Stomach (tissue), 9 donors: ENCODE results near the gene MAST2. TPM values are rescaled to one million over a fixed set of nuclear protein-coding genes. Genes with fewer than 3 reads are reported as not detected.

Source experiments
- DNase-seq, 2 donors: peaks; one replicate each; pipeline versions ENCODE4 v3.0.0 to v3.0.0-alpha.2; 2013 to 2019
- H3K27ac ChIP-seq, 5 donors: fragments of 200-600 bp in 4 of 5; sonication (generic) in 4 of 5; one replicate each; pipeline ENCODE4 v1.5.1; 2013 to 2019; ENCODE audit warnings: mild to moderate bottlenecking in 1 of 5, moderate library complexity in 1 of 5
- H3K27me3 ChIP-seq, 3 donors: fragments of 200-600 bp; sonication (generic); one replicate each; pipeline ENCODE4 v1.5.1; 2017 to 2019; ENCODE audit warnings: mixed run types in 1 of 3
- H3K36me3 ChIP-seq, 4 donors: fragments of 200-600 bp; sonication (generic); 1 replicate in 3 of 4; 2 replicates in 1 of 4; pipeline ENCODE4 v1.5.1; 2016 to 2019
- H3K4me1 ChIP-seq, 4 donors: fragments of 200-600 bp; sonication (generic); one replicate each; pipeline ENCODE4 v1.5.1; 2016 to 2019
- H3K4me3 ChIP-seq, 4 donors: fragments of 200-600 bp; sonication (generic) in 3 of 4; one replicate each; pipeline ENCODE4 v1.5.1; 2016 to 2019; ENCODE audit warnings: mild to moderate bottlenecking in 1 of 4
- H3K9me3 ChIP-seq, 4 donors: fragments of 200-600 bp; sonication (generic); one replicate each; pipeline ENCODE4 v1.5.1; 2016 to 2019
- CTCF ChIP-seq, 7 experiments: fragments of 450-650 bp in 4 of 7; fragments of 200-600 bp in 3 of 7; sonication (generic) in 3 of 7; IDR thresholded peaks; one replicate each; pipeline ENCODE4 v1.5.1; 2016 to 2019; ENCODE audit warnings: antibody characterized with exemption in 7 of 7, control low read depth in 2 of 7, mild to moderate bottlenecking in 1 of 7
- EP300 ChIP-seq: sonication (generic); formaldehyde crosslinking; IDR thresholded peaks from one replicate; pipeline ENCODE4 v1.6.1; 2017; ENCODE audit warnings: antibody characterized with exemption
- POLR2A ChIP-seq, 4 donors: fragments of 450-650 bp; IDR thresholded peaks; one replicate each; pipeline ENCODE4 v1.6.1; 2016; ENCODE audit warnings: antibody characterized with exemption in 4 of 4, control low read depth in 2 of 4, mild to moderate bottlenecking in 1 of 4, moderate library complexity in 1 of 4
- POLR2AphosphoS5 ChIP-seq, 3 donors: sonication (generic); formaldehyde crosslinking; IDR thresholded peaks; one replicate each; pipeline ENCODE4 v1.6.1; 2016; ENCODE audit warnings: antibody characterized with exemption in 3 of 3
- WGBS, 5 donors: extraction: QIAGEN DNeasy Blood & Tissue Kit in 3 of 5; methylation state at CpG; one replicate each; pipeline versions ENCODE4 v1.1.5 to v1.1.7; 2013 to 2018; 5-methylcytosine and 5-hydroxymethylcytosine counted together
- intact Hi-C: fragments of 100-400 bp; cut with DNase I; formaldehyde crosslinking; loops from one replicate; pipeline ENCODE4 v1.15.1; 2023; ENCODE audit warnings: low total_unique reads
- polyA plus RNA-seq, 3 donors: library from polyadenylated mRNA; stranded (reverse); fragments of 200-250 nt; gene quantifications; one replicate each; pipeline ENCODE4 v1.2.3, GENCODE V29; 2013
- total RNA-seq, 5 donors: library from RNA; depleted of rRNA; stranded (reverse); fragments of >200 nt; gene quantifications; one replicate each; pipeline versions ENCODE4 v1.1.0 to v1.2.3, GENCODE V29; 2014 to 2016
- donor health status: healthy with polysubstance abuse.
- donor health status: Bipolar disorder and iron deficiency.
- donor health status: healthy.

MAST2 gene
- total and polyA plus RNA-seq, 8 donors: 5.3 to 131 (median 34.8) TPM

- no peaks in the 10 kb centered on the region for H3K27me3 ChIP-seq
- no peak overlapping the region for H3K27ac ChIP-seq
- no peak for DNase-seq
- no peaks in the 10 kb centered on the region for H3K9me3 ChIP-seq
- intact Hi-C loops: no loop called here
- WGBS, 5 donors: 83 to 92% (median 89%) methylated on average over 5 of the region's 5 CpGs
- no peak for TF ChIP-seq POLR2A (IDR thresholded peaks at IDR 0.05)
- TF ChIP-seq POLR2AphosphoS5 (IDR thresholded peaks at IDR 0.05): no peak
- TF ChIP-seq EP300: no peak
- TF ChIP-seq CTCF (IDR thresholded peaks at IDR 0.05): no peak
- peaks cover 0 to 15% (median 0%) of the 10 kb centered on the region in 4 donors for H3K4me1 ChIP-seq
- H3K4me3 ChIP-seq: no peak overlapping the region
- H3K36me3 ChIP-seq: peaks cover 11 to 34% (median 31%) of the 10 kb centered on the region in 4 donors
Observed at GRCh38 chr1:46003315-46003714, 199.9 kb downstream of the MAST2 start.

- Histone ChIP-seq H3K4me3 (no peak overlapping the region), H3K36me3 (peaks cover 21 to 46% (median 42%) of the 10 kb centered on the region in 4 donors), H3K4me1 (peaks cover 0 to 15% (median 0%) of the 10 kb centered on the region in 4 donors), H3K27ac (no peak overlapping the region), H3K9me3 (no peaks in the 10 kb centered on the region), H3K27me3 (no peaks in the 10 kb centered on the region)
- 80 to 96% (median 90%) methylated on average over 1 of the region's 1 CpG for WGBS, 5 donors
- no peak for TF ChIP-seq EP300
- no peak for TF ChIP-seq POLR2AphosphoS5 (IDR thresholded peaks at IDR 0.05)
- TF ChIP-seq CTCF (IDR thresholded peaks at IDR 0.05): no peak
- TF ChIP-seq POLR2A (IDR thresholded peaks at IDR 0.05): no peak
- DNase-seq: no peak
- intact Hi-C loops: no loop called here
Observed at GRCh38 chr1:46004492-46004891, 201.1 kb downstream of the MAST2 start.

GRCh38 chr1:46005594-46005993 lies 202.2 kb downstream of the MAST2 start:
- intact Hi-C loops: no loop called here
- Histone ChIP-seq H3K9me3 (no peaks in the 10 kb centered on the region), H3K36me3 (peaks cover 25 to 55% (median 51%) of the 10 kb centered on the region in 4 donors), H3K4me3 (no peak overlapping the region), H3K27ac (no peak overlapping the region), H3K27me3 (no peaks in the 10 kb centered on the region), H3K4me1 (peaks cover 0 to 15% (median 0%) of the 10 kb centered on the region in 4 donors)
- no peak for DNase-seq
- no peak for TF ChIP-seq CTCF (IDR thresholded peaks at IDR 0.05)
- TF ChIP-seq POLR2A (IDR thresholded peaks at IDR 0.05): no peak
- TF ChIP-seq EP300: no peak
- TF ChIP-seq POLR2AphosphoS5 (IDR thresholded peaks at IDR 0.05): no peak
- WGBS, 5 donors: 80 to 100% (median 92%) methylated on average over 1 of the region's 1 CpG

GRCh38 chr1:46008585-46008984 lies 205.2 kb downstream of the MAST2 start:
- intact Hi-C loops: no loop called here

More at GRCh38 chr1:46008585-46008984, 205.2 kb downstream of the MAST2 start:
- Histone ChIP-seq H3K4me1 (peaks cover 0 to 15% (median 0%) of the 10 kb centered on the region in 4 donors), H3K9me3 (no peaks in the 10 kb centered on the region), H3K36me3 (peaks cover 28 to 75% (median 63%) of the 10 kb centered on the region in 4 donors), H3K27ac (no peak overlapping the region), H3K4me3 (no peak overlapping the region), H3K27me3 (no peaks in the 10 kb centered on the region)
- TF ChIP-seq EP300: no peak
- no peak for TF ChIP-seq POLR2A (IDR thresholded peaks at IDR 0.05)
- no peak for TF ChIP-seq CTCF (IDR thresholded peaks at IDR 0.05)
- DNase-seq: no peak
